K562 (cell line): Measurements from ENCODE around the gene WDR72. TPM values are rescaled to one million over a fixed set of nuclear protein-coding genes. Genes with fewer than 3 reads are reported as not detected.
"Not testable (repeated sequence)": the region's sequence is repeated elsewhere in the genome, so short reads cannot be mapped to it uniquely, and the experiment has no call there.

Source experiments
- ATAC-seq: fragments of 200-7000 bp; cut with Tn5 transposase; 3 replicates; pipeline ENCODE4 v1.9.1; 2020; ENCODE audit warnings: moderate library complexity
- BruUV-seq: library from RNA; stranded (reverse); fragments of 400-500 nt; replicated peaks from 2 replicates; lab custom pipeline; 2021; lab: Mats Ljungman, UMichigan
- CTCF ChIA-PET: fragments of 300-600 bp; formaldehyde crosslinking; extraction: SDS; loops from one replicate; lab custom pipeline; 2021; ENCODE audit warnings: low intra/inter-chr PET ratio; lab: Yijun Ruan, JAX
- POLR2A ChIA-PET: fragments of 300-600, 350-650 bp; sonication (Branson Sonifier 250); formaldehyde crosslinking; extraction: SDS; loops from one replicate; lab custom pipeline; 2021; ENCODE audit warnings: antibody characterized with exemption, inconsistent platforms; lab: Yijun Ruan, JAX
- DNase-seq, 4 experiments: peaks; one replicate each; pipeline versions ENCODE4 v3.0.0 to v3.0.0-alpha.2; 2011 to 2018; ENCODE audit warnings: low spot score in 3 of 4, mixed read lengths in 3 of 4; ENCODE audit errors: extremely low read depth in 1 of 4
- FAIRE-seq: peaks from 2 replicates; lab custom pipeline; 2011; peaks lifted over from hg19 to GRCh38; lab: Jason Lieb, UNC
- H2AFZ ChIP-seq: 2 replicates; pipeline ENCODE4 v1.6.0; 2011; ENCODE audit warnings: low read depth, low read length, control low read depth, inconsistent platforms
- H3K27ac ChIP-seq: fragments of 200-600 bp; 3 replicates; pipeline ENCODE4 v1.8.0; 2011; ENCODE audit warnings: low read depth, mild to moderate bottlenecking, control low read depth, inconsistent platforms, low read length, moderate library complexity, mixed read lengths; ENCODE audit errors: extremely low read depth
- H3K27me3 ChIP-seq, 2 experiments: fragments of 300-600 bp in 1 of 2; 2 replicates in 1 of 2; 3 replicates in 1 of 2; pipeline versions ENCODE4 v1.6.0 to v1.8.0; 2011; ENCODE audit warnings: inconsistent platforms in 2 of 2, low read length in 2 of 2, mild to moderate bottlenecking in 1 of 2, mixed read lengths in 1 of 2, moderate library complexity in 1 of 2; ENCODE audit not compliant: control insufficient read depth in 2 of 2, insufficient read depth in 2 of 2
- H3K36me3 ChIP-seq: fragments of 300-600 bp; 3 replicates; pipeline ENCODE4 v1.8.0; 2011; ENCODE audit warnings: mild to moderate bottlenecking, low read length, inconsistent platforms; ENCODE audit not compliant: control insufficient read depth, insufficient read depth
- H3K4me1 ChIP-seq, 2 experiments: fragments of 200-600 bp in 1 of 2; replicated peaks in 1 of 2; 2 replicates in 1 of 2; 3 replicates in 1 of 2; pipeline versions ENCODE4 v1.5.1 to v1.8.0; 2011; ENCODE audit warnings: inconsistent platforms in 2 of 2, low read length in 2 of 2, mild to moderate bottlenecking in 1 of 2, mixed read lengths in 1 of 2, moderate library complexity in 1 of 2; ENCODE audit not compliant: control insufficient read depth in 2 of 2, insufficient read depth in 2 of 2
- H3K4me2 ChIP-seq: 2 replicates; pipeline ENCODE4 v1.6.1; 2011; ENCODE audit warnings: low read length, control low read depth, inconsistent platforms, mixed read lengths; ENCODE audit not compliant: insufficient read depth
- H3K4me3 ChIP-seq: fragments of 200-600 bp; sonication (generic), shearing (Covaris generic); 2 replicates; pipeline ENCODE4 v1.5.1; 2016; ENCODE audit warnings: control low read depth, inconsistent platforms
- H3K79me2 ChIP-seq: fragments of 200-600 bp; 3 replicates; pipeline ENCODE4 v1.8.0; 2011; ENCODE audit warnings: low read length, inconsistent platforms; ENCODE audit not compliant: control insufficient read depth, insufficient read depth
- H3K9ac ChIP-seq, 2 experiments: 2 replicates each; pipeline versions ENCODE4 v1.6.0 to v1.6.1; 2011; ENCODE audit warnings: low read depth in 2 of 2, low read length in 2 of 2, control low read depth in 1 of 2, inconsistent platforms in 1 of 2, mild to moderate bottlenecking in 1 of 2, mixed read lengths in 1 of 2; ENCODE audit not compliant: insufficient read depth in 1 of 2
- H3K9me1 ChIP-seq: one replicate; pipeline ENCODE4 v1.6.0; 2011; ENCODE audit warnings: inconsistent platforms, mild to moderate bottlenecking, low read length, moderate library complexity; ENCODE audit not compliant: control insufficient read depth, insufficient read depth
- H3K9me3 ChIP-seq: replicated peaks from 2 replicates; pipeline ENCODE4 v1.5.1; 2011; ENCODE audit warnings: low read depth, low read length, inconsistent platforms; ENCODE audit not compliant: control insufficient read depth, insufficient read depth
- H4K20me1 ChIP-seq: replicated peaks from 2 replicates; pipeline ENCODE4 v1.6.1; 2011; ENCODE audit warnings: low read length, inconsistent platforms, mixed read lengths; ENCODE audit not compliant: control insufficient read depth, insufficient read depth
- ADNP ChIP-seq: fragments of 200-800 bp; sonication (Bioruptor generic); IDR thresholded peaks from 2 replicates; pipeline ENCODE4 v1.6.1; 2016; ENCODE audit warnings: missing genetic modification characterization, missing compliant biosample characterization
- HLTF ChIP-seq: fragments of 450-650 bp; IDR thresholded peaks from 2 replicates; pipeline ENCODE4 v1.6.1; 2016
- NCOR1 ChIP-seq: fragments of 450-650 bp; IDR thresholded peaks from 2 replicates; pipeline ENCODE4 v1.6.1; 2016; ENCODE audit warnings: mild to moderate bottlenecking, moderate library complexity
- SAP30 ChIP-seq: fragments of 200-600 bp; sonication (generic); IDR thresholded peaks from 2 replicates; pipeline ENCODE4 v1.6.1; 2012; ENCODE audit warnings: borderline replicate concordance, low read depth, mild to moderate bottlenecking, moderate library complexity, low read length, control low read depth, inconsistent platforms; ENCODE audit not compliant: insufficient read depth, poor library complexity, severe bottlenecking
- ZNF76 ChIP-seq: fragments of 250-450 bp; sonication (Bioruptor Pico); IDR thresholded peaks from 2 replicates; pipeline ENCODE4 v1.4.0; 2020; ENCODE audit warnings: mild to moderate bottlenecking, moderate library complexity, borderline replicate concordance
- ZNF778 ChIP-seq: fragments of 450-650 bp; formaldehyde crosslinking; IDR thresholded peaks from 2 replicates; pipeline ENCODE4 v1.4.0; 2020; ENCODE audit warnings: mild to moderate bottlenecking, moderate library complexity
- ZSCAN32 ChIP-seq: fragments of 450-650 bp; formaldehyde crosslinking; IDR thresholded peaks from 2 replicates; pipeline ENCODE4 v1.4.0; 2020; ENCODE audit warnings: mild to moderate bottlenecking, moderate library complexity
- WGBS: fragments of 100-300 bp; shearing (Covaris generic); methylation state at CpG from one replicate; pipeline ENCODE4 v1.1.6; 2016; ENCODE audit warnings: low coverage, mixed read lengths; ENCODE audit not compliant: insufficient coverage; ENCODE audit errors: missing lambda C conversion rate; 5-methylcytosine and 5-hydroxymethylcytosine counted together
- in situ Hi-C: fragments of 300-500 bp; cut with MboI; formaldehyde crosslinking; loops from 4 replicates; pipeline ENCODE4 v1.15.0; 2018; ENCODE audit warnings: inconsistent platforms, mixed read lengths
- intact Hi-C: fragments of 100-400 bp; cut with micrococcal nuclease; formaldehyde crosslinking; loops from 2 replicates; pipeline ENCODE4 v1.14.2; 2022
- polyA plus RNA-seq, 8 experiments: library from polyadenylated mRNA; depleted of rRNA in 4 of 8; stranded (reverse) in 5 of 8; unstranded in 3 of 8; fragments of >200 nt; fragmentation: Nextera tagmentation in 2 of 8; fragmentation: Illumina TruSeq in 1 of 8; extraction: Ambion mirVana in 2 of 8; extraction: Trizol in 1 of 8; gene quantifications; 2 replicates each; pipeline versions ENCODE4 v1.2.1 to v1.2.3, GENCODE V29; 2011 to 2014; ENCODE audit warnings: inconsistent platforms in 1 of 8, missing spikeins in 1 of 8
- total RNA-seq, 7 experiments: library from RNA; depleted of rRNA in 6 of 7; stranded (reverse); fragments of >200 nt in 6 of 7; fragmentation: Illumina TruSeq in 2 of 7; extraction: Trizol in 2 of 7; gene quantifications; 2 replicates each; pipeline versions ENCODE4 v1.2.1 to v1.2.3, GENCODE V29; 2011 to 2021; ENCODE audit warnings: low replicate concordance in 1 of 7
- TF ChIP-seq, protein P1 (sequence below): sonication (generic); formaldehyde crosslinking; IDR thresholded peaks from 2 replicates; pipeline ENCODE4 v1.8.1; 2022; ENCODE audit warnings: missing genetic modification reagents

WDR72 gene
- total and polyA plus RNA-seq, 9 of the 15 experiments (the other 6 are each of a cell fraction or from before 2014, with no cell fraction given) = 0.01 TPM; not detected in 8

DNA sequence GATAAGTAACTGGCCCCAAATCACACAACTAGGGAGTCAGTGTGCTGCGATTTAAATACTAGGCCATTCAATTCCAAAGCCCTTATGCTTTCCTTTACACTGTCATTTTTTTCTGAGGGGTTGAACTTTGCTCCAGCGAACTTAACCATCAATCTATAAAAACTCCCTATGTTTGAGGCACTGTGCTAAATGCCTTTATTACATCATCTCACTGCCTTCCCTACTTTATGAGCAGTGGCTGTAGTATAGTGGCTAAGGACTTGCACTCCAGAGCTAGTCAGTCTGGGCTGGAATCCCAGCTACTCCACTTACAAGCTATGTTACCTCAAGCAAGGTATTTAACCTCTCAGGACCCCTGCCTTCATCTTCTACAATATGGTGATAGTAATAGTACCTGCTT, 26.9 kb upstream of the WDR72 start:
- no peaks in the 10 kb centered on the region for H3K36me3 ChIP-seq
- TF ChIP-seq HLTF (no peak), ZNF778 (CRISPR knock-in tag) (no peak), SAP30 (no peak), ZNF76 (CRISPR knock-in tag) (no peak), ZSCAN32 (CRISPR knock-in tag) (no peak), NCOR1 (no peak), ADNP (tag) (no peak)
- TF ChIP-seq, protein P1, sequence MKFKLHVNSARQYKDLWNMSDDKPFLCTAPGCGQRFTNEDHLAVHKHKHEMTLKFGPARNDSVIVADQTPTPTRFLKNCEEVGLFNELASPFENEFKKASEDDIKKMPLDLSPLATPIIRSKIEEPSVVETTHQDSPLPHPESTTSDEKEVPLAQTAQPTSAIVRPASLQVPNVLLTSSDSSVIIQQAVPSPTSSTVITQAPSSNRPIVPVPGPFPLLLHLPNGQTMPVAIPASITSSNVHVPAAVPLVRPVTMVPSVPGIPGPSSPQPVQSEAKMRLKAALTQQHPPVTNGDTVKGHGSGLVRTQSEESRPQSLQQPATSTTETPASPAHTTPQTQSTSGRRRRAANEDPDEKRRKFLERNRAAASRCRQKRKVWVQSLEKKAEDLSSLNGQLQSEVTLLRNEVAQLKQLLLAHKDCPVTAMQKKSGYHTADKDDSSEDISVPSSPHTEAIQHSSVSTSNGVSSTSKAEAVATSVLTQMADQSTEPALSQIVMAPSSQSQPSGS (CRISPR knock-in tag) = no peak
- TF ChIP-seq, all 486 proteins: peak for 0
- ATAC-seq = no peak
- ChIA-PET CTCF (no interaction called here), POLR2A (no interaction called here)
- H4K20me1 ChIP-seq = no peaks in the 10 kb centered on the region
- no peak overlapping the region for H2AFZ ChIP-seq
- no peak overlapping the region for H3K27ac ChIP-seq
- in situ Hi-C loops (no loop called here), intact Hi-C loops (no loop called here)
- BruUV-seq = no TSS peak
- DNase-seq = no peak
- no peaks in the 10 kb centered on the region for H3K9me3 ChIP-seq
- whole genome bisulfite sequencing = 0% methylated on average over 2 of the region's 2 CpGs
- H3K27me3 ChIP-seq = no peaks in the 10 kb centered on the region
- H3K4me3 ChIP-seq = no peak overlapping the region
- H3K4me1 ChIP-seq = no peaks in the 10 kb centered on the region
- no peaks in the 10 kb centered on the region for H3K79me2 ChIP-seq
- no peak for FAIRE-seq
- H3K4me2 ChIP-seq = no peak overlapping the region
- no peak overlapping the region for H3K9ac ChIP-seq
- no peaks in the 10 kb centered on the region for H3K9me1 ChIP-seq

GRCh38 chr15:53785241-53785640, 25.8 kb upstream of the WDR72 start:
- intact Hi-C loops, in situ Hi-C loops: not testable (repeated sequence)
- 0% methylated on average over 2 of the region's 2 CpGs for WGBS

More at GRCh38 chr15:53785241-53785640, 25.8 kb upstream of the WDR72 start:
- H3K9me3 ChIP-seq, H3K4me3 ChIP-seq, H3K79me2 ChIP-seq, ATAC-seq, CTCF ChIA-PET, H3K9ac ChIP-seq, H3K27me3 ChIP-seq, H4K20me1 ChIP-seq, BruUV-seq, H3K4me1 ChIP-seq, H3K9me1 ChIP-seq, H3K27ac ChIP-seq, H3K36me3 ChIP-seq, H2AFZ ChIP-seq, H3K4me2 ChIP-seq, POLR2A ChIA-PET, FAIRE-seq, DNase-seq: not testable (repeated sequence)
